Peyer's patch (tissue), 4 donors: ENCODE data around the gene PGAM1. TPM values are rescaled to one million over a fixed set of nuclear protein-coding genes. Genes with fewer than 3 reads are reported as not detected.

ENCODE experiments used
- DNase-seq, 3 donors: peaks; one replicate each; pipeline ENCODE4 v3.0.0-alpha.2; 2017 to 2019
- H3K27ac ChIP-seq, 4 donors: fragments of 200-600 bp; sonication (generic); one replicate each; pipeline ENCODE4 v1.5.1; 2016 to 2019
- H3K27me3 ChIP-seq, 2 donors: fragments of 200-600 bp; sonication (generic); one replicate each; pipeline ENCODE4 v1.5.1; 2019
- H3K36me3 ChIP-seq, 3 donors: fragments of 200-600 bp; sonication (generic); one replicate each; pipeline ENCODE4 v1.5.1; 2016 to 2019
- H3K4me1 ChIP-seq, 4 donors: fragments of 200-600 bp; sonication (generic); one replicate each; pipeline ENCODE4 v1.5.1; 2016 to 2019
- H3K4me3 ChIP-seq, 4 donors: fragments of 200-600 bp; sonication (generic); 1 replicate in 3 of 4; 2 replicates in 1 of 4; pipeline ENCODE4 v1.5.1; 2016 to 2019; ENCODE audit warnings: mild to moderate bottlenecking in 1 of 4
- H3K9me3 ChIP-seq, 4 donors: fragments of 200-600 bp; sonication (generic); one replicate each; pipeline ENCODE4 v1.5.1; 2016 to 2019; ENCODE audit warnings: mild to moderate bottlenecking in 1 of 4
- CTCF ChIP-seq, 6 experiments: fragments of 450-650 bp in 4 of 6; fragments of 200-600 bp in 2 of 6; sonication (generic) in 1 of 6; IDR thresholded peaks; one replicate each; pipeline ENCODE4 v1.5.1; 2017 to 2019; ENCODE audit warnings: antibody characterized with exemption in 6 of 6, mild to moderate bottlenecking in 3 of 6, moderate library complexity in 1 of 6
- POLR2A ChIP-seq, 2 donors: fragments of 450-650 bp; IDR thresholded peaks; one replicate each; pipeline ENCODE4 v1.5.1; 2017; ENCODE audit warnings: antibody characterized with exemption in 2 of 2, mild to moderate bottlenecking in 2 of 2, moderate library complexity in 2 of 2
- total RNA-seq, 4 donors: library from RNA; depleted of rRNA; stranded (reverse); fragments of >200 nt; gene quantifications; one replicate each; pipeline ENCODE4 v1.1.0, GENCODE V29; 2016

PGAM1 gene
- total RNA-seq, 4 donors from 2014 or later: 118 to 244 (median 166) TPM

- Histone ChIP-seq H3K4me1 (peaks cover 0 to 14% (median 0%) of the 10 kb centered on the region in 4 donors), H3K27me3 (no peaks in the 10 kb centered on the region), H3K27ac (no peak overlapping the region), H3K9me3 (no peaks in the 10 kb centered on the region), H3K36me3 (peaks cover 0 to 43% (median 0%) of the 10 kb centered on the region in 3 donors), H3K4me3 (no peak overlapping the region)
- DNase-seq: no peak
- no peak for TF ChIP-seq CTCF (IDR thresholded peaks at IDR 0.05)
- TF ChIP-seq POLR2A (IDR thresholded peaks at IDR 0.05): no peak
Observed at GRCh38 chr10:97452352-97452751, 26.4 kb downstream of the PGAM1 start.

- no peaks in the 10 kb centered on the region for H3K27me3 ChIP-seq
- no peak overlapping the region for H3K4me3 ChIP-seq
- no peak for TF ChIP-seq POLR2A (IDR thresholded peaks at IDR 0.05)
- TF ChIP-seq CTCF (IDR thresholded peaks at IDR 0.05): no peak
- H3K4me1 ChIP-seq: no peaks in the 10 kb centered on the region
- H3K9me3 ChIP-seq: no peaks in the 10 kb centered on the region
- H3K36me3 ChIP-seq: peaks cover 0 to 62% (median 0%) of the 10 kb centered on the region in 3 donors
- no peak overlapping the region for H3K27ac ChIP-seq
- no peak for DNase-seq
Observed at GRCh38 chr10:97454330-97455036, 28.5 kb downstream of the PGAM1 start.

- Histone ChIP-seq H3K36me3 (peaks cover 0 to 78% (median 0%) of the 10 kb centered on the region in 3 donors), H3K27ac (no peak overlapping the region), H3K4me1 (no peaks in the 10 kb centered on the region), H3K4me3 (no peak overlapping the region), H3K9me3 (no peaks in the 10 kb centered on the region), H3K27me3 (no peaks in the 10 kb centered on the region)
- TF ChIP-seq POLR2A (IDR thresholded peaks at IDR 0.05) (no peak), CTCF (IDR thresholded peaks at IDR 0.05) (no peak)
- no peak for DNase-seq
Observed at GRCh38 chr10:97456034-97456685, 30.2 kb downstream of the PGAM1 start.

GRCh38 chr10:97456686-97457065 lies 30.7 kb downstream of the PGAM1 start:
- Histone ChIP-seq H3K4me3 (no peak overlapping the region), H3K9me3 (no peaks in the 10 kb centered on the region), H3K4me1 (no peaks in the 10 kb centered on the region), H3K27ac (no peak overlapping the region), H3K36me3 (peaks cover 0 to 84% (median 0%) of the 10 kb centered on the region in 3 donors), H3K27me3 (no peaks in the 10 kb centered on the region)
- TF ChIP-seq CTCF (IDR thresholded peaks at IDR 0.05) (no peak), POLR2A (IDR thresholded peaks at IDR 0.05) (no peak)
- no peak for DNase-seq

GRCh38 chr10:97459111-97459510 lies 33.1 kb downstream of the PGAM1 start:
- no peaks in the 10 kb centered on the region for H3K9me3 ChIP-seq
- H3K4me1 ChIP-seq: no peaks in the 10 kb centered on the region
- TF ChIP-seq CTCF (IDR thresholded peaks at IDR 0.05): no peak
- TF ChIP-seq POLR2A (IDR thresholded peaks at IDR 0.05): no peak
- no peak for DNase-seq
- H3K4me3 ChIP-seq: no peak overlapping the region
- peaks cover 0 to 87% (median 0%) of the 10 kb centered on the region in 3 donors for H3K36me3 ChIP-seq
- no peak overlapping the region for H3K27ac ChIP-seq
- H3K27me3 ChIP-seq: no peaks in the 10 kb centered on the region
